Endodermal cell (in vitro differentiated cells): ENCODE measurements around the gene DPP4. TPM values are rescaled to one million over a fixed set of nuclear protein-coding genes. Genes with fewer than 3 reads are reported as not detected.

Experiments used
- DNase-seq: peaks from one replicate; pipeline ENCODE4 v3.0.0-alpha.2; 2017
- H3K27ac ChIP-seq: 2 replicates; pipeline ENCODE4 v1.5.1; 2013; ENCODE audit warnings: mild to moderate bottlenecking, low read depth, low read length, moderate library complexity
- H3K27me3 ChIP-seq: 2 replicates; pipeline ENCODE4 v1.6.1; 2013; ENCODE audit warnings: mild to moderate bottlenecking, low read length, moderate library complexity; ENCODE audit not compliant: insufficient read depth, control insufficient read depth, poor library complexity, severe bottlenecking
- H3K36me3 ChIP-seq: 2 replicates; pipeline ENCODE4 v1.7.0; 2013; ENCODE audit warnings: mild to moderate bottlenecking, low read length, moderate library complexity; ENCODE audit not compliant: control insufficient read depth, insufficient read depth
- H3K4me1 ChIP-seq: one replicate; pipeline ENCODE4 v1.7.0; 2013; ENCODE audit warnings: low read length; ENCODE audit not compliant: control insufficient read depth, insufficient read depth
- H3K4me3 ChIP-seq: 2 replicates; pipeline ENCODE4 v1.5.1; 2013; ENCODE audit warnings: mild to moderate bottlenecking, low read length, moderate library complexity
- H3K9ac ChIP-seq: 2 replicates; pipeline ENCODE4 v1.6.1; 2013; ENCODE audit warnings: mild to moderate bottlenecking, low read length, moderate library complexity; ENCODE audit not compliant: poor library complexity, severe bottlenecking; ENCODE audit errors: extremely low read depth
- H3K9me3 ChIP-seq: 2 replicates; pipeline ENCODE4 v1.6.1; 2013; ENCODE audit warnings: mild to moderate bottlenecking, low read length, moderate library complexity; ENCODE audit not compliant: control insufficient read depth
- H3K27ac Mint-ChIP-seq: 2 replicates; pipeline ENCODE4 v1.8.0; 2020; ENCODE audit warnings: mixed read lengths
- H3K27me3 Mint-ChIP-seq: 2 replicates; pipeline ENCODE4 v1.8.0; 2021; ENCODE audit warnings: mild to moderate bottlenecking, mixed read lengths; ENCODE audit not compliant: insufficient read depth
- H3K36me3 Mint-ChIP-seq: 2 replicates; pipeline ENCODE4 v1.8.0; 2020; ENCODE audit warnings: low read depth, mixed read lengths
- H3K4me1 Mint-ChIP-seq: 2 replicates; pipeline ENCODE4 v1.8.0; 2020; ENCODE audit warnings: mixed read lengths
- H3K4me3 Mint-ChIP-seq: 2 replicates; pipeline ENCODE4 v1.8.0; 2020; ENCODE audit warnings: mild to moderate bottlenecking, moderate library complexity, mixed read lengths
- H3K9me3 Mint-ChIP-seq: 2 replicates; pipeline ENCODE4 v1.8.0; 2020; ENCODE audit warnings: mild to moderate bottlenecking, mixed read lengths
- CTCF ChIP-seq: fragments of 200-600 bp; sonication (generic); conservative IDR thresholded peaks from 2 replicates; pipeline ENCODE4 v1.5.0; 2021; ENCODE audit warnings: antibody characterized with exemption, mild to moderate bottlenecking
- WGBS, 2 experiments: methylation state at CpG; one replicate each; pipeline versions ENCODE4 v1.1.5 to v1.1.7; 2013; ENCODE audit warnings: missing lambda C conversion rate in 2 of 2, mixed read lengths in 1 of 2; ENCODE audit not compliant: insufficient coverage in 1 of 2, insufficient read length in 1 of 2; 5-methylcytosine and 5-hydroxymethylcytosine counted together
- total RNA-seq, 2 donors: library from RNA; stranded (reverse); fragmentation: NEBNext Ultra II Directional in 1 of 2; extraction: Animal tissue kit (Norgen Biotek cat#: 25700) in 1 of 2; gene quantifications; 2 replicates in 1 of 2; 3 replicates in 1 of 2; pipeline ENCODE4 v1.2.1, GENCODE V29; 2021

The DPP4 gene
- total RNA-seq, 2 donors from 2014 or later: 0.46 to 1.2 TPM

GRCh38 chr2:162115076-162115475 lies 41.1 kb upstream of the DPP4 start:
- Histone ChIP-seq H3K9me3 (peaks cover 15% of the 10 kb centered on the region), H3K27me3 (no peaks in the 10 kb centered on the region), H3K36me3 (no peaks in the 10 kb centered on the region), H3K4me3 (peak overlapping the region; percentile 7), H3K9ac (no peak overlapping the region), H3K4me1 (peaks cover 4% of the 10 kb centered on the region), H3K27ac (no peak overlapping the region)
- Mint-ChIP-seq H3K36me3 (peaks cover 5% of the 10 kb centered on the region), H3K27me3 (peaks cover 7% of the 10 kb centered on the region), H3K4me3 (no peak overlapping the region), H3K9me3 (peaks cover 16% of the 10 kb centered on the region), H3K27ac (no peak overlapping the region), H3K4me1 (peaks cover 18% of the 10 kb centered on the region)
- 98 to 100% methylated on average over 2 of the region's 2 CpGs for WGBS, 2 experiments
- no peak for TF ChIP-seq CTCF
- DNase-seq: no peak

- Histone ChIP-seq H3K27me3 (no peaks in the 10 kb centered on the region), H3K9ac (no peak overlapping the region), H3K36me3 (no peaks in the 10 kb centered on the region), H3K9me3 (peaks cover 15% of the 10 kb centered on the region), H3K4me1 (peaks cover 4% of the 10 kb centered on the region), H3K4me3 (peak overlapping the region; percentile 1), H3K27ac (no peak overlapping the region)
- 88% methylated on average over 1 of the region's 1 CpG; no CpG with 5 or more reads in 1 of the 2 experiments for WGBS, 2 experiments
- peaks cover 16% of the 10 kb centered on the region for H3K9me3 Mint-ChIP-seq
- H3K36me3 Mint-ChIP-seq: peaks cover 5% of the 10 kb centered on the region
- TF ChIP-seq CTCF: no peak
- no peak for DNase-seq
- H3K27me3 Mint-ChIP-seq: peaks cover 7% of the 10 kb centered on the region
- H3K4me1 Mint-ChIP-seq: peaks cover 18% of the 10 kb centered on the region
- H3K27ac Mint-ChIP-seq: no peak overlapping the region
- no peak overlapping the region for H3K4me3 Mint-ChIP-seq
Measured at GRCh38 chr2:162114271-162114670, 40.3 kb upstream of the DPP4 start.

- no peak overlapping the region for H3K4me3 Mint-ChIP-seq
- peaks cover 5% of the 10 kb centered on the region for H3K36me3 Mint-ChIP-seq
- H3K9me3 ChIP-seq: peaks cover 15% of the 10 kb centered on the region
- peaks cover 21% of the 10 kb centered on the region for H3K4me1 Mint-ChIP-seq
- no peaks in the 10 kb centered on the region for H3K27me3 ChIP-seq
- H3K9me3 Mint-ChIP-seq: peaks cover 16% of the 10 kb centered on the region
- WGBS, 2 experiments: 77 to 100% methylated on average over 1 of the region's 1 CpG
- H3K4me3 ChIP-seq: peak overlapping the region; percentile 1
- peaks cover 5% of the 10 kb centered on the region for H3K27me3 Mint-ChIP-seq
- DNase-seq: no peak
- peaks cover 4% of the 10 kb centered on the region for H3K4me1 ChIP-seq
- TF ChIP-seq CTCF: no peak
- no peak overlapping the region for H3K9ac ChIP-seq
- no peak overlapping the region for H3K27ac Mint-ChIP-seq
- H3K27ac ChIP-seq: no peak overlapping the region
- no peaks in the 10 kb centered on the region for H3K36me3 ChIP-seq
Measured at GRCh38 chr2:162113776-162114168, 39.8 kb upstream of the DPP4 start.
